ENCODE data around the gene CLOCK. TPM values are rescaled to one million over a fixed set of nuclear protein-coding genes. Genes with fewer than 3 reads are reported as not detected.

The CLOCK gene
- total and polyA plus RNA-seq, 11 donors, result 8.3 to 42.1 (median 31.0) TPM

GRCh38 chr4:55409468-55410171 is 137.1 kb downstream of the CLOCK start:
- TF ChIP-seq CTCF (IDR thresholded peaks at IDR 0.05), result peak in 11 of 12 donors; percentile 14 to 58 (median 39)
- no peak for TF ChIP-seq POLR2A (IDR thresholded peaks at IDR 0.05)
- no peaks in the 10 kb centered on the region for H3K27me3 ChIP-seq
- peaks cover 0 to 83% (median 51%) of the 10 kb centered on the region in 9 donors for H3K36me3 ChIP-seq
- peaks cover 9 to 65% (median 22%) of the 10 kb centered on the region in 12 donors for H3K4me1 ChIP-seq
- 21 to 47% (median 31%) methylated on average over 10 of the region's 10 CpGs for WGBS, 4 donors
- peak overlapping the region in 4 of 12 donors; percentile 4 to 22 (median 8) for H3K4me3 ChIP-seq
- peak overlapping the region in 9 of 12 donors; percentile 8 to 45 (median 21) for H3K27ac ChIP-seq
- H3K9me3 ChIP-seq, result no peaks in the 10 kb centered on the region
- ATAC-seq, result peak; percentile 55 to 76 (median 72)
- intact Hi-C loops (cut with DNase I), result loop anchor here in 2 of 10 donors (5.0 to 10.0 kb wide), 2 partner anchors 33 to 135 kb away; partner anchors contain the start of gene CLOCK (in 1 of the 2)
- DNase-seq, result peak in 4 of 5 donors; percentile 38 to 50 (median 44)

DNA sequence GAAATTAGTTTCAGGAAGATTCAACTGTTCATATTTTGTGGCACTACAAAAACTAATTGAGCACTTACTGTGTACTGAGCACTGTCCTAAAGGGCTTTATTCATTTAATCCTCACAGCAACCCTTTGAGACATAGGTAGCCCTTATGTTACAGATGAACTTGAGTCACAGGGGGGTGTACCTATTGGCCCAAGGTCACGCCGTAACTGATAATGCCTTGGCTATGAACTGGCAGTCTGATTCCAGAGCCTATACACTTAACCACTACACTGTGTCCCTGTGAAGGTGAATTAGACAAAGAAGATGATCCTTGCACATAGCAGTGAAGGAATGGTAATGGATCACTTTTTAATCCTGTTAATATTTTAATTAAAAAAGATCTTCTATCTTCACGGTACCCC is 138.9 kb downstream of the CLOCK start:
- WGBS, 4 donors, result 51 to 64% (median 63%) methylated on average over 3 of the region's 3 CpGs
- H3K27ac ChIP-seq, result no peak overlapping the region
- no peaks in the 10 kb centered on the region for H3K27me3 ChIP-seq
- intact Hi-C loops (cut with DNase I), result loop anchor here in 2 of 10 donors (5.0 to 10.0 kb wide), 2 partner anchors 35 to 137 kb away; partner anchors contain the start of gene CLOCK (in 1 of the 2)
- TF ChIP-seq POLR2A (IDR thresholded peaks at IDR 0.05) (no peak), CTCF (IDR thresholded peaks at IDR 0.05) (no peak)
- ATAC-seq, result peak in 1 of 4 donors; percentile 52
- DNase-seq, result no peak
- no peak overlapping the region for H3K4me3 ChIP-seq
- H3K9me3 ChIP-seq, result no peaks in the 10 kb centered on the region
- H3K4me1 ChIP-seq, result peaks cover 9 to 79% (median 22%) of the 10 kb centered on the region in 12 donors
- H3K36me3 ChIP-seq, result peaks cover 0 to 83% (median 52%) of the 10 kb centered on the region in 9 donors

DNA sequence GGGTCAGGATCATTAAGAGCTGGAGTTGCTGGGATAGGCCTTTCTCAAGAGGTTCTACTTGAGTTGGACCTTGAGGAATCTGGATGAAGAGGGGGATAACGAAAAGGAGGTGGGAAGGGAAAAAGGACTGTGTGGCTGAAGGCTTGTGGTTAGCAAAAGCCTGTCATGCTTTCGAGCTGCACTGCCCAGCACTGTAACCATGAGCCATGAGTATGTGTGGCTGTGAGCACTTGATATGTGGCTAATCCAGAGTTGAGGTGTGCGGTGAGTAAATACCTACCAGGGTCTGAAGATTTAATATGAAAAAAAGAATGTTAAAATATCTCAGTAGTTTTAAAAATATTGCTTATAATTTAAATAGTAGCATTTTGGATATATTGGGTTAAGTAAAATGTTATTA is 139.6 kb downstream of the CLOCK start:
- intact Hi-C loops (cut with DNase I), result loop anchor here in 2 of 10 donors (5.0 to 10.0 kb wide), 2 partner anchors 35 to 138 kb away; partner anchors contain the start of gene CLOCK (in 1 of the 2)
- Histone ChIP-seq H3K4me3 (no peak overlapping the region), H3K4me1 (peaks cover 9 to 79% (median 22%) of the 10 kb centered on the region in 12 donors), H3K27ac (no peak overlapping the region), H3K36me3 (peaks cover 0 to 80% (median 52%) of the 10 kb centered on the region in 9 donors), H3K27me3 (no peaks in the 10 kb centered on the region), H3K9me3 (no peaks in the 10 kb centered on the region)
- DNase-seq (no peak), ATAC-seq (no peak)
- TF ChIP-seq POLR2A (IDR thresholded peaks at IDR 0.05), result no peak
- no peak for TF ChIP-seq CTCF (IDR thresholded peaks at IDR 0.05)
- 88 to 96% (median 94%) methylated on average over 3 of the region's 3 CpGs for WGBS, 4 donors

GRCh38 chr4:55406545-55406944 is 140.2 kb downstream of the CLOCK start:
- Histone ChIP-seq H3K27ac (no peak overlapping the region), H3K9me3 (no peaks in the 10 kb centered on the region), H3K27me3 (no peaks in the 10 kb centered on the region), H3K36me3 (peaks cover 0 to 79% (median 49%) of the 10 kb centered on the region in 9 donors), H3K4me1 (peaks cover 9 to 80% (median 22%) of the 10 kb centered on the region in 12 donors), H3K4me3 (no peak overlapping the region)
- no peak for TF ChIP-seq CTCF (IDR thresholded peaks at IDR 0.05)
- TF ChIP-seq POLR2A (IDR thresholded peaks at IDR 0.05), result no peak
- 95 to 99% (median 97%) methylated on average over 2 of the region's 2 CpGs for WGBS, 4 donors
- intact Hi-C loops (cut with DNase I), result loop anchor here in 2 of 10 donors (5.0 to 10.0 kb wide), 2 partner anchors 36 to 138 kb away; partner anchors contain the start of gene CLOCK (in 1 of the 2)
- ATAC-seq (no peak), DNase-seq (no peak)
